NCI-H1694 (cell line): ENCODE measurements around the gene ZFP69.

Source experiments
- DNase-seq: peaks from one replicate; lab custom pipeline; 2025; lab: John Stamatoyannopoulos, UW

Gene ZFP69

GRCh38 chr1:40508375-40509341 lies 31.6 kb downstream of the ZFP69 start, which contains the start of gene EXO5:
EXO5 (plus strand) TSS chr1:40508767; CDS start chr1:40514545, 5,778 bp downstream.
- peak; percentile 35 for DNase-seq

DNA sequence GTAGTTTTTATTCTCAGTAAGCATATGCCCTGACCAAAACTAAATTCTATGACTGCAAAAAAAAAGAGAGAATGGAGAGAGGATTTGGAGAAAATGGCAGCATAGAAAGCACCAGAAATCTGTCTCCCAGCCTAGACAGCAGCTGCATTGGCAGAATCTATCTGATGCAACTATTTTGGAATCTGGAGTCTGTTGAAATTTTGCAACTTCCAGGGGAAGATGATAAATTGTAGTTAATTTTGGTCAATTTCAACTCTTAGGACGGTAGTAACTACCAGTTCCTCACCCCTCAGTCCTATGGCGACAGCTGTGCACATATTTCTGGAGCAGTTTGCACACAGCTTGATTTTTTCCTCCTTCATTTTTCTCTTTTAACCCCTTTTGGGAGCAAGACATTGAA lies 42.4 kb downstream of the ZFP69 start:
- no peak for DNase-seq

DNA sequence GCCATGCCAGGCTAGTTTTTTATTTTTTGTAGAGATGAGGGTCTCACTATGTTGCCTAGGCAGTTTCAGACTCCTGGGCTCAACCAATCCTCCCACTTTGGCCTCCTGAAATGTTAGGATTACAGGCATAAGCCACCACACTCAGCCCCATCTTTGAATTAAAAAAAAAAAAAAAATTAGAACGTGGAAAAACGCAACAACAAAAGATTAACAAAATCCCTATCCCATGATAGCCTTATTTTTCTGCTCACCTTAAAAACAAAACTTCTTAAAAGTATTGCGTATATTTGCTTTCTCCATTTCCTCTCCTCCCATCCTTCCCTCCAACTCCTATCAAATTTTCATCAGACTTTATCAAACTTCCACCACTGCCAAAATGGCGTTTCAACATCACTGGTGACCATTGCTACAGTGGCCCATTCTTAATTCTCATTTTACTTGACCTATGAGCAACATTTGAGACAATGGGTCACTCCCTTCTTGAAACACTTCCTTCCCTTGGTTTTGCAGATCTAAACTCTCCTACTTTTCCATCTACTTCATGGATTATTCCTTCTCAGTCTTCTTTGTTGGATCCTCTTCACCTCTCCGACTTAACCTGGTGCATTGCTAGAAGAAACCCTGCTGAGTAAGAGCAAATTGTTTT lies 53.8 kb downstream of the ZFP69 start:
- DNase-seq = no peak

DNA sequence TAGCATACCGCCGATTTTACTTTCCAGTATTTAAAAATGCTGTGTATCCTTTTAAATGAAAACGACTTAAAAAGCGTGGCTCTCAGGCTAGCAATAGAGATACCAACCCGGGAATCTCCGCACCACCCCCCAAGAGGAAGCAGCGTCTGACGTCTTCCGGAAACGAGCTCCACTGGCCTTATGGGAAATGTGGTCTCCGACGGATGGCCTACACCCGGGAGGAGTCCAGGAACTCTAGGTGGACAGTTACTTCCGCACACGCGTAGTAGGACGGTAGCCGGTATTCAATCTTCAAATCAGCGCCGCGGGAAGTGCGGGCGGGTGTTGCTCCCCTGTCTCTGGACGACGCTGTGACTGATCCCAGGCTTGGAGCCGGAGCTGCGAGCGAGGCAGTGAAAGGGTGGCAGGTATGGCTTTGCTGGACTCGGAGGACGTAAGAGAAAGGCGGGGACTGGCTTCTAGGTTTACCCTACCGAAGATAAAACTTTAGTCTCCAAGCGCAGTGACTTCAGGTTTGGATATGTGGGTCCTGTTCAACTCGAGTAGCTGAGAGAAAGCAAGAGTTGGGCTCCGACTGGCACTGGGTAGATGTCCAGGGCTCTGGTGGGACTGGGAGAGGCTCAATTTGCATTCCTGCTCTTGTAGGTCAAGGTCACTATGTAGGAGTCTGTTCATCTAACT lies 54.4 kb downstream of the ZFP69 start, which contains the start of gene ZNF684:
Gene ZNF684, plus strand, starts transcription at position 257 of the 681 bp plus-strand sequence. CDS start 1,530 bp downstream, outside the sequence.
- DNase-seq = peak; percentile 79

- DNase-seq = no peak
Observed at GRCh38 chr1:40532062-40532389, 54.9 kb downstream of the ZFP69 start.

DNA sequence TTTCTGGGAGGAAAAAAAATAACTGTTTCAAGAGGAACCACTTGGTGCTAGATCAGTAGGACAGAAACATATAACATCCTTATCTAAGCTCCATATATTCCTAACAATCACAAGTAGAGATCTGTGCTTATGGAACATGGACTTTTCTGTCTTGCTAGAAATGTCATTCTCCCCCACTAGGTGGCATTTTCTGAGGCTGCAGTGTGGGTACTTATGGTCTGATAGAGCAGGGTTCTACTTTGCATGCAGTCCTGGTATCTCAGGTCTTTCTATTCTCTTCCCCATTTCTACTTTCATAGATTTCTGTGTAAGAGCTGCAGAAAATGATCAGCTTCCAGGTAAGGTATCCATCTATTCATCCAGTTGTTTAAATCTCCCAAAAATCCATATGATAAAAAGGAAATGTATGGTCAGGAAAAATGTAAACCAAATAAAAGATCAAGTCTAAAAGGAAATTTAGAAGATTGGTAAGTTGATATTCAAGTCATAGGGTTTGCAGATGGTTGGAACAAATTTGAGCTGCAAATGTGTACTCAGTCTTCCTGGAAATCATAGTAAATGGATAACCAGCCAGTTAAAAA lies 55.8 kb downstream of the ZFP69 start:
- DNase-seq = peak; percentile 19

DNA sequence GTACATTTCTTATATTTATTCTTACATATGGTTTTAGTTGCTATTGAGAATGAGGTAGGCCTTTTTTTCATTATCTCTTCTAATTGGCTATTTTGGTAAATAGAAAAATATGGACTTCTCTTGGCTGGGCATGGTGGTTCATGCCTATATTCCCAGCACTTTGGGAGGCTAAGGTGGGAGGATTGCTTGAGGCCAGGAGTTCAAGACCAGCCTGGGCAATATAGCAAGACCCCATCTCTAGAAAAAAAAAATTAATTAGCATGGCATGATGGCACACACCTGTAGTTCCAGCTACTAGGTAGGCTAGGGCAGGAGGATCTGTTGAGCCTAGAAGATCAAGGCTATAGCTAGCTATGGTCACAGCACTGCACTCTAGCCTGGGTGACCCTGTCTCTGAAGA lies 57.5 kb downstream of the ZFP69 start:
- DNase-seq = no peak

DNA sequence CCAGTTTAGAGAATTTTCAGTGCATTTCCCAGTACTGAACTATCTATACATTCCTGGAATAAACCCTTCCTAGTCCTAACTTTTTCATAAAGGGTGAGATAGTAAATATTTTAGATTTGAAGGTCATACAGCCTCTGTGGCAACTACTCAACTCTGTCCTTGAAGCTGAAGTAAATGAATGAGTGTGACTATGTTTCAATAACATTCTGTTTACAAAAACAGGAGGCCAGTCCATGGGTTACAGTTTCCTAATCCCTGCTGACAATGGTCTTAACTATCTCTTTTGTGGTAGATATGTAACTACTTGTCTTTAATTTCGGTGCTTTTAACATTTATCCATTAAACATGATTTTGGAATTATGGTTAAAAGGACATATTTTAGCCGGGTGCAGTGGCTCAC lies 58.6 kb downstream of the ZFP69 start:
- no peak for DNase-seq

DNA sequence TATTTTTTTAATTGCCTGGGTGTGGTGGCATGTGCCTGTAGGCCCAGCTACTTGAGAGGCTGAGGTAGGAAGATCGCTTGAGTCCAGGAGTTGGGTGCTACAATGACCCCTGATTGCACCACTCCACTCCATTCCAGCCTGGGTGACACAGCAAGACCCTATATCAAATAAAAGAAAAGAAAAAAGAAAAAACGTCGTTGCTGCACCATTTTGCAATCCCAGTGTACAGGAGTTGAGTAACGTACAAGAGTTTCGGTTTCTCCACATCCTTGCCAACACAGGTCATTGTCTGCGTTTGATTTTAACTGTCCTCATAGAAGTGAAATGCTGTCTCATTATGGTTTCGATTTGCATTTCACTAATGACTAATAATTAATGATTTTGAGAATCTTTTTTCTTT lies 62.2 kb downstream of the ZFP69 start:
- no peak for DNase-seq
